ENCODE measurements around the gene MORC2.

MORC2 gene

GRCh38 chr22:30921108-30921507 is 47.5 kb downstream of the MORC2 start:
- no peak overlapping the region for H3K27ac ChIP-seq
- H3K4me3 ChIP-seq: peak overlapping the region; percentile 65
- no peak for DNase-seq (ENCODE audit: low read depth, low spot score)
- TF ChIP-seq FOXP2 (optimal IDR thresholded peaks at IDR 0.05; ENCODE audit: control extremely low read depth, extremely low read length, insufficient read depth): no peak
- TF ChIP-seq EZH2 (IDR thresholded peaks at IDR 0.05): no peak
- TF ChIP-seq POLR2AphosphoS5 (IDR thresholded peaks at IDR 0.05; ENCODE audit: borderline replicate concordance, low read depth, low read length): no peak
- no peaks in the 10 kb centered on the region for H3K9me3 ChIP-seq (ENCODE audit: low read depth, low read length)
- no peak overlapping the region for H3K9ac ChIP-seq (ENCODE audit: insufficient read length)
- peaks cover 11% of the 10 kb centered on the region for H3K36me3 ChIP-seq (ENCODE audit: insufficient read depth, low read length)

GRCh38 chr22:30920407-30920806 is 48.2 kb downstream of the MORC2 start:
- no peak overlapping the region for H3K27ac ChIP-seq
- H3K36me3 ChIP-seq (ENCODE audit: insufficient read depth, low read length): peaks cover 5% of the 10 kb centered on the region
- H3K4me3 ChIP-seq: peak overlapping the region; percentile 47
- TF ChIP-seq FOXP2 (optimal IDR thresholded peaks at IDR 0.05; ENCODE audit: control extremely low read depth, extremely low read length, insufficient read depth) (no peak), EZH2 (IDR thresholded peaks at IDR 0.05) (no peak), POLR2AphosphoS5 (IDR thresholded peaks at IDR 0.05; ENCODE audit: borderline replicate concordance, low read depth, low read length) (no peak)
- peak; percentile 30 for DNase-seq (ENCODE audit: low read depth, low spot score)
- H3K9me3 ChIP-seq (ENCODE audit: low read depth, low read length): no peaks in the 10 kb centered on the region
- H3K9ac ChIP-seq (ENCODE audit: insufficient read length): no peak overlapping the region

GRCh38 chr22:30919973-30920372 is 48.6 kb downstream of the MORC2 start:
- no peak overlapping the region for H3K4me3 ChIP-seq

GRCh38 chr22:30918761-30919160 is 49.8 kb downstream of the MORC2 start:
- DNase-seq (ENCODE audit: low read depth, low spot score): no peak
- no peak for TF ChIP-seq POLR2AphosphoS5 (IDR thresholded peaks at IDR 0.05; ENCODE audit: borderline replicate concordance, low read depth, low read length)
- no peak for TF ChIP-seq FOXP2 (optimal IDR thresholded peaks at IDR 0.05; ENCODE audit: control extremely low read depth, extremely low read length, insufficient read depth)
- TF ChIP-seq EZH2 (IDR thresholded peaks at IDR 0.05): no peak

More at GRCh38 chr22:30919973-30920372, 48.6 kb downstream of the MORC2 start:
- DNase-seq (ENCODE audit: low read depth, low spot score): no peak
- no peak for TF ChIP-seq POLR2AphosphoS5 (IDR thresholded peaks at IDR 0.05; ENCODE audit: borderline replicate concordance, low read depth, low read length)
- TF ChIP-seq EZH2 (IDR thresholded peaks at IDR 0.05): no peak
- TF ChIP-seq FOXP2 (optimal IDR thresholded peaks at IDR 0.05; ENCODE audit: control extremely low read depth, extremely low read length, insufficient read depth): no peak
- peaks cover 5% of the 10 kb centered on the region; the same call in 1 of the 2 replicates for H3K36me3 ChIP-seq (ENCODE audit: insufficient read depth, low read length)
- H3K27ac ChIP-seq: no peak overlapping the region
- no peak overlapping the region for H3K9ac ChIP-seq (ENCODE audit: insufficient read length)
- no peaks in the 10 kb centered on the region for H3K9me3 ChIP-seq (ENCODE audit: low read depth, low read length)

GRCh38 chr22:30910358-30910757 is 58.2 kb downstream of the MORC2 start:
- H3K27ac ChIP-seq: no peak overlapping the region
- H3K36me3 ChIP-seq (ENCODE audit: insufficient read depth, low read length): no peaks in the 10 kb centered on the region
- no peak for DNase-seq (ENCODE audit: low read depth, low spot score)
- H3K9me3 ChIP-seq (ENCODE audit: low read depth, low read length): no peaks in the 10 kb centered on the region
- no peak overlapping the region for H3K4me3 ChIP-seq
- H3K9ac ChIP-seq (ENCODE audit: insufficient read length): no peak overlapping the region
- TF ChIP-seq FOXP2 (optimal IDR thresholded peaks at IDR 0.05; ENCODE audit: control extremely low read depth, extremely low read length, insufficient read depth) (no peak), EZH2 (IDR thresholded peaks at IDR 0.05) (no peak), POLR2AphosphoS5 (IDR thresholded peaks at IDR 0.05; ENCODE audit: borderline replicate concordance, low read depth, low read length) (no peak)

More at GRCh38 chr22:30918761-30919160, 49.8 kb downstream of the MORC2 start:
- H3K4me3 ChIP-seq: no peak overlapping the region
- no peak overlapping the region for H3K9ac ChIP-seq (ENCODE audit: insufficient read length)
- no peak overlapping the region for H3K27ac ChIP-seq
- H3K36me3 ChIP-seq (ENCODE audit: insufficient read depth, low read length): no peaks in the 10 kb centered on the region
- H3K9me3 ChIP-seq (ENCODE audit: low read depth, low read length): no peaks in the 10 kb centered on the region

GRCh38 chr22:30909306-30909705 is 59.3 kb downstream of the MORC2 start:
- Histone ChIP-seq H3K4me3 (no peak overlapping the region), H3K9ac (ENCODE audit: insufficient read length) (no peak overlapping the region), H3K36me3 (ENCODE audit: insufficient read depth, low read length) (no peaks in the 10 kb centered on the region), H3K9me3 (ENCODE audit: low read depth, low read length) (no peaks in the 10 kb centered on the region), H3K27ac (no peak overlapping the region)
- DNase-seq (ENCODE audit: low read depth, low spot score): no peak
- TF ChIP-seq FOXP2 (optimal IDR thresholded peaks at IDR 0.05; ENCODE audit: control extremely low read depth, extremely low read length, insufficient read depth): no peak
- no peak for TF ChIP-seq POLR2AphosphoS5 (IDR thresholded peaks at IDR 0.05; ENCODE audit: borderline replicate concordance, low read depth, low read length)
- no peak for TF ChIP-seq EZH2 (IDR thresholded peaks at IDR 0.05)

GRCh38 chr22:30908051-30908461 is 60.5 kb downstream of the MORC2 start:
- Histone ChIP-seq H3K4me3 (no peak overlapping the region), H3K36me3 (ENCODE audit: insufficient read depth, low read length) (no peaks in the 10 kb centered on the region), H3K9me3 (ENCODE audit: low read depth, low read length) (no peaks in the 10 kb centered on the region), H3K27ac (no peak overlapping the region), H3K9ac (ENCODE audit: insufficient read length) (no peak overlapping the region)
- TF ChIP-seq FOXP2 (optimal IDR thresholded peaks at IDR 0.05; ENCODE audit: control extremely low read depth, extremely low read length, insufficient read depth) (no peak), EZH2 (IDR thresholded peaks at IDR 0.05) (no peak), POLR2AphosphoS5 (IDR thresholded peaks at IDR 0.05; ENCODE audit: borderline replicate concordance, low read depth, low read length) (no peak)
- no peak for DNase-seq (ENCODE audit: low read depth, low spot score)

GRCh38 chr22:30906946-30907345 is 61.6 kb downstream of the MORC2 start:
- DNase-seq (ENCODE audit: low read depth, low spot score): no peak
- no peak for TF ChIP-seq POLR2AphosphoS5 (IDR thresholded peaks at IDR 0.05; ENCODE audit: borderline replicate concordance, low read depth, low read length)
- TF ChIP-seq EZH2 (IDR thresholded peaks at IDR 0.05): no peak
- no peak for TF ChIP-seq FOXP2 (optimal IDR thresholded peaks at IDR 0.05; ENCODE audit: control extremely low read depth, extremely low read length, insufficient read depth)
- H3K36me3 ChIP-seq (ENCODE audit: insufficient read depth, low read length): no peaks in the 10 kb centered on the region
- H3K4me3 ChIP-seq: no peak overlapping the region
- no peaks in the 10 kb centered on the region for H3K9me3 ChIP-seq (ENCODE audit: low read depth, low read length)
- no peak overlapping the region for H3K9ac ChIP-seq (ENCODE audit: insufficient read length)
- H3K27ac ChIP-seq: no peak overlapping the region

- H3K9ac ChIP-seq (ENCODE audit: insufficient read length): no peak overlapping the region
Measured at GRCh38 chr22:30906411-30906810, 62.2 kb downstream of the MORC2 start.

More at GRCh38 chr22:30906411-30906810, 62.2 kb downstream of the MORC2 start:
- Histone ChIP-seq H3K27ac (no peak overlapping the region), H3K4me3 (no peak overlapping the region), H3K9me3 (ENCODE audit: low read depth, low read length) (no peaks in the 10 kb centered on the region), H3K36me3 (ENCODE audit: insufficient read depth, low read length) (no peaks in the 10 kb centered on the region)
- DNase-seq (ENCODE audit: low read depth, low spot score): no peak
- TF ChIP-seq EZH2 (IDR thresholded peaks at IDR 0.05): no peak
- no peak for TF ChIP-seq FOXP2 (optimal IDR thresholded peaks at IDR 0.05; ENCODE audit: control extremely low read depth, extremely low read length, insufficient read depth)
- no peak for TF ChIP-seq POLR2AphosphoS5 (IDR thresholded peaks at IDR 0.05; ENCODE audit: borderline replicate concordance, low read depth, low read length)

Measured in SK-N-MC (cell line).